HepG2 (cell line): Measurements from ENCODE around the gene DHX16. TPM values are rescaled to one million over a fixed set of nuclear protein-coding genes. Genes with fewer than 3 reads are reported as not detected.

Source experiments
- ATF3 ChIP-seq: sonication (generic); formaldehyde crosslinking; IDR thresholded peaks from 2 replicates; pipeline ENCODE4 v1.4.0; 2020; ENCODE audit warnings: missing genetic modification reagents
- CEBPZ ChIP-seq: IDR thresholded peaks from 2 replicates; pipeline ENCODE4 v1.6.1; 2012; ENCODE audit warnings: low read length, improper control_type of control experiment
- GFI1 ChIP-seq: sonication (generic); formaldehyde crosslinking; IDR thresholded peaks from 2 replicates; pipeline ENCODE4 v1.5.0; 2020; ENCODE audit warnings: missing genetic modification reagents, mild to moderate bottlenecking, borderline replicate concordance
- JDP2 ChIP-seq: sonication (generic); formaldehyde crosslinking; IDR thresholded peaks from 2 replicates; pipeline ENCODE4 v1.8.1; 2022; ENCODE audit warnings: missing genetic modification reagents, borderline replicate concordance
- KLF15 ChIP-seq: sonication (generic); formaldehyde crosslinking; IDR thresholded peaks from 2 replicates; pipeline ENCODE4 v1.8.1; 2023; ENCODE audit warnings: borderline replicate concordance, mild to moderate bottlenecking, inconsistent platforms, missing genetic modification reagents, mixed read lengths
- NFAT5 ChIP-seq: sonication (generic); formaldehyde crosslinking; IDR thresholded peaks from 2 replicates; pipeline ENCODE4 v1.4.0; 2020; ENCODE audit warnings: missing genetic modification reagents
- RNF219 ChIP-seq: sonication (generic); formaldehyde crosslinking; IDR thresholded peaks from 2 replicates; pipeline ENCODE4 v1.5.0; 2020; ENCODE audit warnings: mild to moderate bottlenecking, missing genetic modification reagents
- TFAP4 ChIP-seq: sonication (generic); IDR thresholded peaks from 2 replicates; pipeline ENCODE4 v1.6.1; 2016; ENCODE audit warnings: low read depth, borderline replicate concordance
- THAP11 ChIP-seq: IDR thresholded peaks from 2 replicates; pipeline ENCODE4 v1.6.1; 2016; ENCODE audit warnings: missing biosample characterization, missing genetic modification reagents
- XBP1 ChIP-seq: sonication (generic); formaldehyde crosslinking; IDR thresholded peaks from 2 replicates; pipeline ENCODE4 v1.5.0; 2020; ENCODE audit warnings: missing genetic modification reagents
- ZNF430 ChIP-seq: sonication (generic); formaldehyde crosslinking; IDR thresholded peaks from 2 replicates; pipeline ENCODE4 v1.9.0; 2021; ENCODE audit warnings: mild to moderate bottlenecking, missing genetic modification reagents
- ZNF614 ChIP-seq: IDR thresholded peaks from 2 replicates; pipeline ENCODE4 v1.6.1; 2018; ENCODE audit warnings: missing biosample characterization, missing genetic modification reagents, inconsistent platforms, borderline replicate concordance
- ZNF652 ChIP-seq: IDR thresholded peaks from 2 replicates; pipeline ENCODE4 v1.6.1; 2016; ENCODE audit warnings: low read depth, borderline replicate concordance
- ZNF660 ChIP-seq: sonication (generic); formaldehyde crosslinking; IDR thresholded peaks from 2 replicates; pipeline ENCODE4 v1.5.1; 2020; ENCODE audit warnings: mild to moderate bottlenecking, low read depth, missing genetic modification reagents, borderline replicate concordance
- ZNF891 ChIP-seq: sonication (generic); formaldehyde crosslinking; IDR thresholded peaks from 2 replicates; pipeline ENCODE4 v1.5.0; 2020; ENCODE audit warnings: mild to moderate bottlenecking, missing genetic modification reagents
- polyA plus RNA-seq, 8 experiments: library from polyadenylated mRNA; depleted of rRNA in 3 of 8; stranded (reverse) in 7 of 8; unstranded in 1 of 8; fragments of >200 nt; fragmentation: Illumina TruSeq in 4 of 8; extraction: Trizol in 4 of 8; gene quantifications; 2 replicates each; pipeline versions ENCODE4 v1.2.1 to v1.2.3, GENCODE V29; 2011 to 2016; ENCODE audit warnings: low read depth in 4 of 8, missing spikeins in 1 of 8, mixed read lengths in 1 of 8; ENCODE audit not compliant: insufficient read depth in 1 of 8
- total RNA-seq, 5 experiments: library from RNA; depleted of rRNA; stranded (reverse); fragments of >200 nt; fragmentation: Illumina TruSeq; extraction: Trizol; gene quantifications; 2 replicates each; pipeline ENCODE4 v1.2.3, GENCODE V29; 2016; ENCODE audit warnings: low read depth in 1 of 5

Gene DHX16
- total and polyA plus RNA-seq, 2 of the 13 experiments (the other 11 are each of a cell fraction or from before 2014, with no cell fraction given): 57.0 to 58.5 TPM

- TF ChIP-seq ZNF614 (peak; percentile 93; the same call in 1 of the 2 replicates), CEBPZ (no peak; the same call in 1 of the 2 replicates), ZNF652 (0 out of 2 replicates have a peak, but pooled peaks have one; percentile 43), ZNF660 (CRISPR knock-in tag) (0 out of 2 replicates have a peak, but pooled peaks have one; percentile 11), THAP11 (CRISPR knock-in tag) (peak; percentile 98), JDP2 (CRISPR knock-in tag) (no peak; the same call in 1 of the 2 replicates), XBP1 (CRISPR knock-in tag) (peak; percentile 54; the same call in 1 of the 2 replicates), TFAP4 (peak; percentile 97), ZNF430 (CRISPR knock-in tag) (peak; percentile 95), ZNF891 (CRISPR knock-in tag) (0 out of 2 replicates have a peak, but pooled peaks have one; percentile 61), NFAT5 (CRISPR knock-in tag) (no peak), KLF15 (CRISPR knock-in tag) (no peak; the same call in 1 of the 2 replicates), RNF219 (no peak), GFI1 (CRISPR knock-in tag) (peak; percentile 69), ATF3 (CRISPR knock-in tag) (peak; percentile 68; the same call in 1 of the 2 replicates)
- TF ChIP-seq, all 625 proteins: peak for 431
These were observed 44.5 kb upstream of the DHX16 start, which contains the start of gene MDC1 (continued) for GRCh38 chr6:30717129-30717844.
